Measurements from ENCODE around the gene SLC4A1AP. TPM values are rescaled to one million over a fixed set of nuclear protein-coding genes. Genes with fewer than 3 reads are reported as not detected.

SLC4A1AP gene
- total and polyA plus RNA-seq, 2 of the 13 experiments (the other 11 are each of a cell fraction or from before 2014, with no cell fraction given): 15.3 to 44.6 TPM

DNA sequence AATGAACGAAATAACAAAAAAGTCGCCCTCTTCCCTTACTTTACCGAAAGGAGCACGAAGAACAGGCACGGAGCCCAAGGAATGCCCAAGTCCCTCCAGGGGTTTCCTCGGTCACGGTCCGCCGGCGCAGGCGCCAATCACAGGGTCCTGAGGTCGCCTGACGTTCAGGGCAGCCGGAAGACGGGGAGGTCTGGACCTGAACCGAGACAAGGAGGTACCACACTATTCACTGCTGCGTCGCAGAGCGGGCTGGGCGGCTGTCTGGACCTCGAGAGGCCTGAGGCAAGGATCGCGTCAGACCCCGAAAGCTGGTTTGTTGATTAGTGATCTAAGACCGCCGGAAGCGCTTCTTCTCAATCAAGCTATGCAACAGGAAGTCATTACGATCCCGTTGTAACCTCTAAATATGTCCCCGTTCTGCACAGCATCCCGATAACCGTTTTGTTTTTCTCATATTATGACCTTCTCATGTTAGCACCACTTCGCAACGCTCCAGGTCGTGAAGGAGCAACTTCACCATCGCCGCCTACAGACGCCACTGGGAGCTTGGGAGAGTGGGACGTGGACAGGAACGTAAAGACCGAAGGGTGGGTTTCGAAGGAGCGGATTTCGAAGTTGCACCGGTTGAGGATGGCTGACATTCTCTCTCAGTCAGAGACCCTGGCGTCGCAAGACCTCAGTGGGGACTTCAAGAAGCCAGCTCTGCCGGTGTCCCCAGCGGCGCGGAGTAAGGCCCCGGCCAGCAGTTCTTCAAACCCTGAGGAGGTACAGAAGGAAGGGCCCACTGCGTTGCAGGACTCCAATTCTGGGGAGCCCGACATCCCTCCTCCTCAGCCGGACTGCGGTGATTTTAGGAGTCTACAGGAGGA is at the start of gene SLC4A1AP, which contains the start of gene SUPT7L (continued):
- no peak for TF ChIP-seq TCF12 (IDR thresholded peaks at IDR 0.05)
- TF ChIP-seq TCF12 (CRISPR knock-in tag; IDR thresholded peaks at IDR 0.05): peak; percentile 50; the same call in 1 of the 2 replicates
- TF ChIP-seq KDM1A (CRISPR knock-in tag; IDR thresholded peaks at IDR 0.05): peak; percentile 68; the same call in 1 of the 2 replicates
- TF ChIP-seq, protein P1, sequence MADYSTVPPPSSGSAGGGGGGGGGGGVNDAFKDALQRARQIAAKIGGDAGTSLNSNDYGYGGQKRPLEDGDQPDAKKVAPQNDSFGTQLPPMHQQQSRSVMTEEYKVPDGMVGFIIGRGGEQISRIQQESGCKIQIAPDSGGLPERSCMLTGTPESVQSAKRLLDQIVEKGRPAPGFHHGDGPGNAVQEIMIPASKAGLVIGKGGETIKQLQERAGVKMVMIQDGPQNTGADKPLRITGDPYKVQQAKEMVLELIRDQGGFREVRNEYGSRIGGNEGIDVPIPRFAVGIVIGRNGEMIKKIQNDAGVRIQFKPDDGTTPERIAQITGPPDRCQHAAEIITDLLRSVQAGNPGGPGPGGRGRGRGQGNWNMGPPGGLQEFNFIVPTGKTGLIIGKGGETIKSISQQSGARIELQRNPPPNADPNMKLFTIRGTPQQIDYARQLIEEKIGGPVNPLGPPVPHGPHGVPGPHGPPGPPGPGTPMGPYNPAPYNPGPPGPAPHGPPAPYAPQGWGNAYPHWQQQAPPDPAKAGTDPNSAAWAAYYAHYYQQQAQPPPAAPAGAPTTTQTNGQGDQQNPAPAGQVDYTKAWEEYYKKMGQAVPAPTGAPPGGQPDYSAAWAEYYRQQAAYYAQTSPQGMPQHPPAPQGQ (CRISPR knock-in tag; IDR thresholded peaks at IDR 0.05; ENCODE audit: borderline replicate concordance): peak; percentile 62
- TF ChIP-seq NR2C2 (CRISPR knock-in tag; IDR thresholded peaks at IDR 0.05; ENCODE audit: borderline replicate concordance): peak; percentile 99
- TF ChIP-seq ZNF225 (CRISPR knock-in tag; IDR thresholded peaks at IDR 0.05): peak; percentile 94; the same call in 1 of the 2 replicates
- TF ChIP-seq FIP1L1 (IDR thresholded peaks at IDR 0.05; ENCODE audit: borderline replicate concordance, insufficient read depth, low read depth, low read length): no peak
- TF ChIP-seq CEBPZ (IDR thresholded peaks at IDR 0.05; ENCODE audit: low read length): no peak
- TF ChIP-seq SALL1 (CRISPR knock-in tag; IDR thresholded peaks at IDR 0.05): peak; percentile 93
- peak; percentile 55 for TF ChIP-seq MTA1 (CRISPR knock-in tag; IDR thresholded peaks at IDR 0.05; ENCODE audit: borderline replicate concordance)
- TF ChIP-seq, protein P2, sequence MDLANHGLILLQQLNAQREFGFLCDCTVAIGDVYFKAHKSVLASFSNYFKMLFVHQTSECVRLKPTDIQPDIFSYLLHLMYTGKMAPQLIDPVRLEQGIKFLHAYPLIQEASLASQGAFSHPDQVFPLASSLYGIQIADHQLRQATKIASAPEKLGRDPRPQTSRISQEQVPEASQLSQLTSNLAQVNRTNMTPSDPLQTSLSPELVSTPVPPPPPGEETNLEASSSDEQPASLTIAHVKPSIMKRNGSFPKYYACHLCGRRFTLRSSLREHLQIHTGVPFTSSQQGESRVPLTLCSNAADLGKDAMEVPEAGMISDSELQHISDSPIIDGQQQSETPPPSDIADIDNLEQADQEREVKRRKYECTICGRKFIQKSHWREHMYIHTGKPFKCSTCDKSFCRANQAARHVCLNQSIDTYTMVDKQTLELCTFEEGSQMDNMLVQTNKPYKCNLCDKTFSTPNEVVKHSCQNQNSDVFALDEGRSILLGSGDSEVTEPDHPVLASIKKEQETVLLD (CRISPR knock-in tag; IDR thresholded peaks at IDR 0.05; ENCODE audit: low read depth): no peak
- peak; percentile 79; the same call in 1 of the 2 replicates for TF ChIP-seq SNAPC2 (CRISPR knock-in tag; IDR thresholded peaks at IDR 0.05)
- peak; percentile 90 for TF ChIP-seq ZNF274 (CRISPR knock-in tag; IDR thresholded peaks at IDR 0.05)
- peak; percentile 90; the same call in 1 of the 2 replicates for TF ChIP-seq ZNF552 (CRISPR knock-in tag; IDR thresholded peaks at IDR 0.05; ENCODE audit: borderline replicate concordance)
- TF ChIP-seq NR3C1 (CRISPR knock-in tag; IDR thresholded peaks at IDR 0.05): 0 out of 2 replicates have a peak, but pooled peaks have one; percentile 31
- TF ChIP-seq SALL2 (CRISPR knock-in tag; IDR thresholded peaks at IDR 0.05): peak; percentile 86
- 0 out of 2 replicates have a peak, but pooled peaks have one; percentile 41 for TF ChIP-seq ZBTB38 (CRISPR knock-in tag; IDR thresholded peaks at IDR 0.05)
- TF ChIP-seq LCORL (IDR thresholded peaks at IDR 0.05): peak; percentile 53; the same call in 1 of the 2 replicates
- peak; percentile 47; the same call in 1 of the 2 replicates for TF ChIP-seq LCORL (CRISPR knock-in tag; IDR thresholded peaks at IDR 0.05)
- peak; percentile 91 for TF ChIP-seq IRF2 (CRISPR knock-in tag; IDR thresholded peaks at IDR 0.05)
- no peak for TF ChIP-seq ZBTB46 (CRISPR knock-in tag; IDR thresholded peaks at IDR 0.05; ENCODE audit: borderline replicate concordance)

Measured in HepG2 (cell line).